HepG2 (cell line): Measurements from ENCODE around the gene CPEB4. TPM values are rescaled to one million over a fixed set of nuclear protein-coding genes. Genes with fewer than 3 reads are reported as not detected.
A peak's percentile ranks its signal among the peaks of the same experiment; 100 is the strongest.

Experiments
- CBFB ChIP-seq: sonication (generic); formaldehyde crosslinking; IDR thresholded peaks from 2 replicates; pipeline ENCODE4 v1.4.0; 2020; ENCODE audit warnings: missing genetic modification reagents
- CENPBD1 ChIP-seq: sonication (generic); formaldehyde crosslinking; IDR thresholded peaks from 2 replicates; pipeline ENCODE4 v1.8.0; 2022; ENCODE audit warnings: missing genetic modification reagents, low read depth, mild to moderate bottlenecking, borderline replicate concordance
- DPF2 ChIP-seq: sonication (generic); formaldehyde crosslinking; IDR thresholded peaks from 2 replicates; pipeline ENCODE4 v1.4.0; 2020; ENCODE audit warnings: mild to moderate bottlenecking, low read depth, missing genetic modification reagents, borderline replicate concordance
- EHMT2 ChIP-seq: fragments of 200-600 bp; sonication (generic); IDR thresholded peaks from 2 replicates; pipeline ENCODE4 v1.7.0; 2017; ENCODE audit warnings: antibody characterized with exemption, low read depth, low read length, borderline replicate concordance
- ELF3 ChIP-seq: IDR thresholded peaks from 2 replicates; pipeline ENCODE4 v1.6.1; 2016; ENCODE audit warnings: missing genetic modification reagents, missing compliant biosample characterization
- FOXO1 ChIP-seq: sonication (generic); formaldehyde crosslinking; IDR thresholded peaks from 2 replicates; pipeline ENCODE4 v1.4.0; 2020; ENCODE audit warnings: missing genetic modification reagents
- KAT8 ChIP-seq: IDR thresholded peaks from 2 replicates; pipeline ENCODE4 v1.6.1; 2016; ENCODE audit warnings: missing genetic modification reagents, missing compliant biosample characterization
- KDM1A ChIP-seq: IDR thresholded peaks from 2 replicates; pipeline ENCODE4 v1.6.1; 2016; ENCODE audit warnings: missing compliant biosample characterization
- NR2F2 ChIP-seq: IDR thresholded peaks from 2 replicates; pipeline ENCODE4 v1.6.1; 2012; ENCODE audit warnings: low read depth, inconsistent platforms, borderline replicate concordance
- PCBP1 ChIP-seq: fragments of 200-400 bp; formaldehyde crosslinking; IDR thresholded peaks from 2 replicates; pipeline ENCODE4 v1.6.1; 2017; ENCODE audit warnings: mild to moderate bottlenecking, low read depth, low read length, borderline replicate concordance
- SATB2 ChIP-seq: sonication (generic); formaldehyde crosslinking; IDR thresholded peaks from 2 replicates; pipeline ENCODE4 v1.5.0; 2020; ENCODE audit warnings: missing genetic modification reagents
- SSRP1 ChIP-seq: IDR thresholded peaks from 2 replicates; pipeline ENCODE4 v1.6.1; 2016; ENCODE audit warnings: control low read depth
- TBP ChIP-seq: sonication (generic); formaldehyde crosslinking; IDR thresholded peaks from 2 replicates; pipeline ENCODE4 v1.5.0; 2020; ENCODE audit warnings: missing genetic modification reagents
- THAP11 ChIP-seq: IDR thresholded peaks from 2 replicates; pipeline ENCODE4 v1.6.1; 2016; ENCODE audit warnings: missing biosample characterization, missing genetic modification reagents
- ZFP37 ChIP-seq: sonication (generic); formaldehyde crosslinking; IDR thresholded peaks from 2 replicates; pipeline ENCODE4 v1.4.0; 2020; ENCODE audit warnings: missing genetic modification reagents, borderline replicate concordance
- ZNF207 ChIP-seq: fragments of 450-650 bp; IDR thresholded peaks from 2 replicates; pipeline ENCODE4 v1.6.1; 2016; ENCODE audit warnings: antibody characterized with exemption, borderline replicate concordance
- ZNF280B ChIP-seq: sonication (generic); formaldehyde crosslinking; IDR thresholded peaks from 2 replicates; pipeline ENCODE4 v1.5.0; 2020; ENCODE audit warnings: missing genetic modification reagents, mild to moderate bottlenecking, borderline replicate concordance
- ZNF605 ChIP-seq: sonication (generic); formaldehyde crosslinking; IDR thresholded peaks from 2 replicates; pipeline ENCODE4 v1.8.0; 2022; ENCODE audit warnings: mild to moderate bottlenecking, missing genetic modification reagents
- ZNF747 ChIP-seq: sonication (generic); formaldehyde crosslinking; IDR thresholded peaks from 2 replicates; pipeline ENCODE4 v1.8.1; 2023; ENCODE audit warnings: missing genetic modification reagents, mild to moderate bottlenecking, borderline replicate concordance
- polyA plus RNA-seq, 8 experiments: library from polyadenylated mRNA; depleted of rRNA in 3 of 8; stranded (reverse) in 7 of 8; unstranded in 1 of 8; fragments of >200 nt; fragmentation: Illumina TruSeq in 4 of 8; extraction: Trizol in 4 of 8; gene quantifications; 2 replicates each; pipeline versions ENCODE4 v1.2.1 to v1.2.3, GENCODE V29; 2011 to 2016; ENCODE audit warnings: low read depth in 4 of 8, missing spikeins in 1 of 8, mixed read lengths in 1 of 8; ENCODE audit not compliant: insufficient read depth in 1 of 8
- total RNA-seq, 5 experiments: library from RNA; depleted of rRNA; stranded (reverse); fragments of >200 nt; fragmentation: Illumina TruSeq; extraction: Trizol; gene quantifications; 2 replicates each; pipeline ENCODE4 v1.2.3, GENCODE V29; 2016; ENCODE audit warnings: low read depth in 1 of 5
- TF ChIP-seq, protein P1 (sequence below): sonication (generic); formaldehyde crosslinking; IDR thresholded peaks from 2 replicates; pipeline ENCODE4 v1.8.1; 2023; ENCODE audit warnings: mild to moderate bottlenecking, missing genetic modification reagents, borderline replicate concordance
- TF ChIP-seq, protein P2 (sequence below): sonication (generic); formaldehyde crosslinking; IDR thresholded peaks from 2 replicates; pipeline ENCODE4 v1.4.0; 2020; ENCODE audit warnings: mild to moderate bottlenecking, missing genetic modification reagents, borderline replicate concordance
- TF ChIP-seq, protein P3 (sequence below): sonication (generic); formaldehyde crosslinking; IDR thresholded peaks from 2 replicates; pipeline ENCODE4 v1.4.0; 2020; ENCODE audit warnings: missing genetic modification reagents

Gene CPEB4
- total and polyA plus RNA-seq, 2 of the 13 experiments (the other 11 are each of a cell fraction or from before 2014, with no cell fraction given): 7.7 to 26.7 TPM

DNA sequence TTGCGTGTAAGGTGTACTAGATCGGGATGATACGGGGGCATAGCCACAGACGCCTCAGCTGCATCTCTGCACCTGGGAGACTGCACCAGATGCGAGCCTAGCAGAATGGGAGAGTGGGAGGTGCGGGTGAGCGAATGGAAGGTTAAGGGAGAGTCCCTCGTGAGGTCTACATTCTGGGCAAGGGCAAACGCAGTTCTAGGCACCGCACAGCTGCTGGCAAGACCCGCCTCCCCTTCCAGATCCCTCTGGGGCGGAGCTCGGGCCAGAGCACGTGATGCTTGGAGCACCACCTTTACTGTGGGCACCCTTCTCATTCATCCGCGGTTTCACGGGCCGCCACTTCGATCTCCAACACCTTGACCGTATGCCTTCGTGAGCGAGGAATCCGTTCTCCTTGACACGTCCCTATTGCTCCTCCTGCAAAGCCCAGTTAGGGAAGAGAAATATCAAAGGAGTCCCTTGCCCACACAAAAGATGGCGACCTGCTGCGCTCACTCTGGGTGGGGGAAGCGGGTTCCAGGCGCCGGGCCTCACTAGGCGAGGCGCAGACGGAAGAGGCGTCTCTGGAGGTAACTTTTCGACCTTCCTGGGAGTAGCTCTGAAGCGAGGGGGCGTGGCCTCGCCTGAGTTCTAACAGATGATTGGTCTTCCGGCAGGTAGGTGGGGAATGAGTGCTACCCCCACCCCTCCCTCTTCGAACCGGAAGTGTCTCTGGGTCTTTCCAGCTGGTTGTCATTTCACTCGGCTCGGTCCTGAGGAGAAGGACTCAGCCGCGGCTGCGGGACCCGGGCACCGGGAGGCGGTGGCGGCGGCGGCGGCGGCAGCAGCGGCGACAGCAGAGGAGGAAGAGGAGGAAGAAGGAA lies at the start of gene CPEB4 (continued):
- TF ChIP-seq ZNF280B (CRISPR knock-in tag): no peak; the same call in 1 of the 2 replicates
- no peak for TF ChIP-seq KDM1A (CRISPR knock-in tag)
- peak; percentile 91 for TF ChIP-seq ZNF605 (CRISPR knock-in tag)
- TF ChIP-seq ZNF207: no peak
- peak; percentile 99 for TF ChIP-seq EHMT2
- TF ChIP-seq CBFB (CRISPR knock-in tag): no peak
- TF ChIP-seq, protein P1, sequence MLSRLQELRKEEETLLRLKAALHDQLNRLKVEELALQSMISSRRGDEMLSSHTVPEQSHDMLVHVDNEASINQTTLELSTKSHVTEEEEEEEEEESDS (CRISPR knock-in tag): no peak
- TF ChIP-seq TBP: no peak
- no peak for TF ChIP-seq SSRP1 (CRISPR knock-in tag)
- TF ChIP-seq CENPBD1 (CRISPR knock-in tag): no peak
- TF ChIP-seq THAP11: peak; percentile 83
- TF ChIP-seq NR2F2: 0 out of 2 replicates have a peak, but pooled peaks have one; percentile 5
- 0 out of 2 replicates have a peak, but pooled peaks have one; percentile 76 for TF ChIP-seq ZFP37 (CRISPR knock-in tag)
- TF ChIP-seq SATB2 (CRISPR knock-in tag): no peak
- TF ChIP-seq, protein P2, sequence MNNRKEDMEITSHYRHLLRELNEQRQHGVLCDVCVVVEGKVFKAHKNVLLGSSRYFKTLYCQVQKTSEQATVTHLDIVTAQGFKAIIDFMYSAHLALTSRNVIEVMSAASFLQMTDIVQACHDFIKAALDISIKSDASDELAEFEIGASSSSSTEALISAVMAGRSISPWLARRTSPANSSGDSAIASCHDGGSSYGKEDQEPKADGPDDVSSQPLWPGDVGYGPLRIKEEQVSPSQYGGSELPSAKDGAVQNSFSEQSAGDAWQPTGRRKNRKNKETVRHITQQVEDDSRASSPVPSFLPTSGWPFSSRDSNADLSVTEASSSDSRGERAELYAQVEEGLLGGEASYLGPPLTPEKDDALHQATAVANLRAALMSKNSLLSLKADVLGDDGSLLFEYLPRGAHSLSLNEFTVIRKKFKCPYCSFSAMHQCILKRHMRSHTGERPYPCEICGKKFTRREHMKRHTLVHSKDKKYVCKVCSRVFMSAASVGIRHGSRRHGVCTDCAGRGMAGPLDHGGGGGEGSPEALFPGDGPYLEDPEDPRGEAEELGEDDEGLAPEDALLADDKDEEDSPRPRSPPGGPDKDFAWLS (CRISPR knock-in tag): no peak; the same call in 1 of the 2 replicates
- 0 out of 2 replicates have a peak, but pooled peaks have one; percentile 44 for TF ChIP-seq PCBP1
- TF ChIP-seq, protein P3, sequence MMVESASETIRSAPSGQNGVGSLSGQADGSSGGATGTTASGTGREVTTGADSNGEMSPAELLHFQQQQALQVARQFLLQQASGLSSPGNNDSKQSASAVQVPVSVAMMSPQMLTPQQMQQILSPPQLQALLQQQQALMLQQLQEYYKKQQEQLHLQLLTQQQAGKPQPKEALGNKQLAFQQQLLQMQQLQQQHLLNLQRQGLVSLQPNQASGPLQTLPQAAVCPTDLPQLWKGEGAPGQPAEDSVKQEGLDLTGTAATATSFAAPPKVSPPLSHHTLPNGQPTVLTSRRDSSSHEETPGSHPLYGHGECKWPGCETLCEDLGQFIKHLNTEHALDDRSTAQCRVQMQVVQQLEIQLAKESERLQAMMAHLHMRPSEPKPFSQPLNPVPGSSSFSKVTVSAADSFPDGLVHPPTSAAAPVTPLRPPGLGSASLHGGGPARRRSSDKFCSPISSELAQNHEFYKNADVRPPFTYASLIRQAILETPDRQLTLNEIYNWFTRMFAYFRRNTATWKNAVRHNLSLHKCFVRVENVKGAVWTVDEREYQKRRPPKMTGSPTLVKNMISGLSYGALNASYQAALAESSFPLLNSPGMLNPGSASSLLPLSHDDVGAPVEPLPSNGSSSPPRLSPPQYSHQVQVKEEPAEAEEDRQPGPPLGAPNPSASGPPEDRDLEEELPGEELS: no peak; the same call in 1 of the 2 replicates
- TF ChIP-seq DPF2 (CRISPR knock-in tag): no peak
- peak; percentile 88 for TF ChIP-seq ELF3 (CRISPR knock-in tag)
- no peak for TF ChIP-seq FOXO1 (CRISPR knock-in tag)
- TF ChIP-seq KAT8: no peak; the same call in 1 of the 2 replicates
- peak; percentile 58; the same call in 1 of the 2 replicates for TF ChIP-seq ZNF747 (CRISPR knock-in tag)
